Measurements from ENCODE around the gene TP63. TPM values are rescaled to one million over a fixed set of nuclear protein-coding genes. Genes with fewer than 3 reads are reported as not detected.

Gene TP63
- total RNA-seq, 1 donor from 2014 or later, result not detected

DNA sequence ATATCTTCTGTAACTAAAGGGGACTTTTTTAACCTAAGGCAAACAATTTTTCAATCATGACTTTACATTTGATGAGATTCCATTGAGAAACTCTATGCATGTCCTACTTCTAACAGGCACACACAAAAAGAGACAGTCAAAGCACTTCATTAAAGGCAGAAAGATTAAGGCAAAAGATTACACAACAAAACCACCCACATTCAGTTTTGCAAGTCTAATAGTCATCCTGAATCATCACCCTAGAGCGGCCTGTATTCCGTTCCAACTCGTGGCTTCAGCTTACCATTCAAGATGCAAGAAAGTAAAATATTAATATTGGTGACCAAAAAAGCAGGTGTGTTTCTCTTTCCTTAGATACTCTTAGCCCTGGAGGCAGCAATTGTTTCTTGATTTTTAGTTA is 283.6 kb downstream of the TP63 start:
- Histone ChIP-seq H3K36me3 (no peaks in the 10 kb centered on the region), H3K9me3 (no peaks in the 10 kb centered on the region), H3K27me3 (no peaks in the 10 kb centered on the region), H3K27ac (no peak overlapping the region), H3K4me1 (no peaks in the 10 kb centered on the region), H3K4me3 (no peak overlapping the region)
- intact Hi-C loops (cut with DNase I), result no loop called here
- DNase-seq (ENCODE audit: low spot score in 2 of 2), result no peak
- TF ChIP-seq, protein P1, sequence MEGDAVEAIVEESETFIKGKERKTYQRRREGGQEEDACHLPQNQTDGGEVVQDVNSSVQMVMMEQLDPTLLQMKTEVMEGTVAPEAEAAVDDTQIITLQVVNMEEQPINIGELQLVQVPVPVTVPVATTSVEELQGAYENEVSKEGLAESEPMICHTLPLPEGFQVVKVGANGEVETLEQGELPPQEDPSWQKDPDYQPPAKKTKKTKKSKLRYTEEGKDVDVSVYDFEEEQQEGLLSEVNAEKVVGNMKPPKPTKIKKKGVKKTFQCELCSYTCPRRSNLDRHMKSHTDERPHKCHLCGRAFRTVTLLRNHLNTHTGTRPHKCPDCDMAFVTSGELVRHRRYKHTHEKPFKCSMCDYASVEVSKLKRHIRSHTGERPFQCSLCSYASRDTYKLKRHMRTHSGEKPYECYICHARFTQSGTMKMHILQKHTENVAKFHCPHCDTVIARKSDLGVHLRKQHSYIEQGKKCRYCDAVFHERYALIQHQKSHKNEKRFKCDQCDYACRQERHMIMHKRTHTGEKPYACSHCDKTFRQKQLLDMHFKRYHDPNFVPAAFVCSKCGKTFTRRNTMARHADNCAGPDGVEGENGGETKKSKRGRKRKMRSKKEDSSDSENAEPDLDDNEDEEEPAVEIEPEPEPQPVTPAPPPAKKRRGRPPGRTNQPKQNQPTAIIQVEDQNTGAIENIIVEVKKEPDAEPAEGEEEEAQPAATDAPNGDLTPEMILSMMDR (IDR thresholded peaks at IDR 0.05), result no peak

DNA sequence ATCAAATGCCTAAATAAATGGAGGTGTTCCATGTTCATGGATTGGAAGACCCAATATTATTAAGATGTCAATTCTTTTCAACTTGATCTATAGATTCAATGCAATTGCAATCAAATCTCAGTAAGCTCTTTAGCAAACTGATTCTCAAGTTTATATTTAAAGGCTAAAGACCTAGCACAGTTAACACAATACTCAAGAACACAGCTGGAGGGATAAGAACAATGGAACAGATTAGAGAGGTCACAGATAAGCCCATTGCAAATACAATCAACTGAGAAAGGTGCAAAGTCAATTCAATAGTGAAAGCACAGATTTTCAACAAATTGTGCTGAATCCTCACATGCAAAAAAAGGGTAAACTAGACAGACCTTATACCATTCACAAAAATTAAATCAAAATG is 290.6 kb downstream of the TP63 start:
- no peak overlapping the region for H3K27ac ChIP-seq
- TF ChIP-seq, protein P1 (IDR thresholded peaks at IDR 0.05), result no peak
- H3K27me3 ChIP-seq, result no peaks in the 10 kb centered on the region

DNA sequence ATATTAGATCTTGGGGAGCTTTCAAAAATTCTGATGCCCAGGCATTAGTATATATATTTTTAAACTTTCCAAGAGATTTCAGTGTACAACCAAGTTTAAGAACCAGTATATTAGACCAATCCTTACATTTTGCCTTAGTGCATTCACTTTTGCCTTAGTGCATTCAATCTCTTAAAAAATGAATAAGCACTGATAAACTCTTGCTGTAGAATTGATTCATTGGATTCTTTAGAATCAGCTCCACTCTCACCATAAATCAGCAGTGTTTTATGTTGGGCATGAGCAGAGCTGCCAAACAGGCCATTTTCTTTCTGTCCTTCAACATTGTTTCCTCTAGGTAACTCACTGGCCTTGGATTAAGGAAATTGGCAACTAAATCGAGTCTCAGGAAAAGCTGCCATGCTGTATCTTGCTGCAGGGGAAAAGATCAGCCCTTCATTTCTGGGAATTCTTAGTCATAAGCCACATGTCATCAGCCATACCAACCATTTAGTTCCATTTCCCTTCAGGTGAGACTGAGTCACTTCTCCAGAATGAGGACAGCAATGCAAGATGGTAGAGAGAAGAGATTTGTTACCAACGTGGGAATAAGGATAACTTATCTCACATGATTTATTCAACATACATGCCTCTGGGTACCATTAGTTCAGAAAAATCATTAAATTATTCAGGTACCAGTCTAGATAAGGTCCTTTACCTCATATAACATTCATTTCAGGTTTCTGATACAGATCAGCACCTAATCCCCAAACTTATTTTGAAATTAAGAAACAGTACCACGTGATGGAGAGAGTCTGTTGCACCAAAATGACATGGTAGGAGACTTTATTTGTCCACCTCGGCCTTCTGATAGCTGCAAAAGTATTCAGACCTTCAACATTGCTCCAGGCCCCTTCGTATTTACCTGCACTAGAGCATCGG is 297.0 kb downstream of the TP63 start:
- Histone ChIP-seq H3K27me3 (no peaks in the 10 kb centered on the region), H3K36me3 (no peaks in the 10 kb centered on the region), H3K4me3 (no peak overlapping the region), H3K27ac (no peak overlapping the region), H3K9me3 (no peaks in the 10 kb centered on the region), H3K4me1 (no peaks in the 10 kb centered on the region)
- intact Hi-C loops (cut with DNase I), result no loop called here
- DNase-seq (ENCODE audit: low spot score in 2 of 2), result no peak
- TF ChIP-seq, protein P1 (IDR thresholded peaks at IDR 0.05), result no peak

More for the DNA sequence above, 290.6 kb downstream of the TP63 start:
- no peaks in the 10 kb centered on the region for H3K4me1 ChIP-seq
- DNase-seq (ENCODE audit: low spot score in 2 of 2), result no peak
- no peaks in the 10 kb centered on the region for H3K9me3 ChIP-seq
- intact Hi-C loops (cut with DNase I), result no loop called here
- H3K36me3 ChIP-seq, result no peaks in the 10 kb centered on the region
- H3K4me3 ChIP-seq, result no peak overlapping the region

DNA sequence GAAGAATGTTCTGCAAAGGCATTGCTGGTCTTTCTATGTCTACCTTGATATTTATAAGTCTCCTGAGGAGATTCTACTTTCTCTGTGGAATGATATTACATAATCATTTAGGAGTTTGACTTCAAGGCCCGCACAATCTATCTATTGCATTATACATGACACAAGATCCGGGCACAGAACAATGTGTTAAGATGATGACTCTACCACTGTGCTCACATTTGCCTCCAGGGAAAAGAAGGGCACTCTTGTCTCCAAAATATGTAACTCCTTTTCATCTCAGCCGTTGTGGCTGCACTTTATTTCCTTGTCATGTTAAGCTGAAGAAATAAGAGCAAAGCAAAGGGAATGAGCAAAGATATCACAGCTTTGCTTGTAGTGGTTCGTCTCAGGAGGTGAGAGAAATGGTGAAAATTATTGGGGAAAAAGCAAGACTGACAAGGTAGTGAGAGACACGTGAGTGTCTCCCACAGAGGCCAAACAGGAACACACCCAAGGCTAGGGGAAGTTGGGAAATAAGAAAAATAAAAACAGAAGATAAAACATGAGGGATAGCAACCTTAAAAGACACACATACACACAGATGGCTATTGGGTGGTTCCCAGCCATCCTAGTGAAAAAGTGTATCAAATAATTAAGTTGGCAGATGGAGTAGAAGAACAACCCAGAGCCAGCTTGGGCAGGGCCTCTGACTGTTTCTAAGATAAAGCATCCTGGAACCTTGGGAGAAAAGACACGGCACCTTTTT is 305.2 kb downstream of the TP63 start:
- no peak overlapping the region for H3K4me3 ChIP-seq
- no peaks in the 10 kb centered on the region for H3K4me1 ChIP-seq
- H3K27me3 ChIP-seq, result no peaks in the 10 kb centered on the region
- no peaks in the 10 kb centered on the region for H3K36me3 ChIP-seq
- intact Hi-C loops (cut with DNase I), result no loop called here
- TF ChIP-seq, protein P1 (IDR thresholded peaks at IDR 0.05), result no peak
- no peak overlapping the region for H3K27ac ChIP-seq
- no peak for DNase-seq (ENCODE audit: low spot score in 2 of 2)
- H3K9me3 ChIP-seq, result no peaks in the 10 kb centered on the region

DNA sequence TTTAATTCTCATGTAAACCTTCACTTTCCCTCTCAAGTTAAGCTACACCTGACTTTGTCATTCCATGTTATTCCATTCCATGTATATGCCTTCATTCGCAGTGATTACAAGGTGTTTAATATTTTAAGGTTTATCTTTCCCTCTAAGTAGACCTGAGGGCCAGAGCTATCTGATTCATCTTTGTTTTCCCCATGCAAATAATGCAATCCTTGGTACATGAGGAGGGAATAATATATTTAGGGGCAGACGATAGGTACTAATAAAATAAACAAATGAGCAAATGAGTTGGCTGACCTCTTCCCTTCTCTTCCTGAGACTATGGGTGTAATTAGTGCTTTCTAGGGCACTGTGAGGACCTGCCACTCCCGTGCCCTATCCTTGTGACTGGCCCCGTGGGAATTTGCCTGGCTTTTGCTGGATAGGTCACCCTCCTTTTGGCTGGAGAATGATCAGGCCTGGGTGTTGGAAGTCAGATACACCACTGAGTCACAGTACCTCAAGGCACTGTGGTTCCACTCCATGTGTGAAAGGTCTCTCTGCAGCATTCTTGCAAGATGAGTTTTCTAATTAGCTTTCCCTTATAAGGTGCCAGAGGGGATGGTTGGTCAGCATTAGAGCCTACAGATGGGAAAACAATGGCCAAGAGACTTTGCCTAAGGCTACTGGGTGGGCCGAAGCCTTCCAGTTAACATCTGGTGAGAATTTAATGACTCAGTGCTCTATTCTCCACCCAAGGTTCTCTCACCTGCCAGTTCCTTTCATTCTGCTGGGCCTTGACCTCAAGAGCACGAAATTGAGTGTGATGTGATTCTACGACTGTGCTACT is 306.3 kb downstream of the TP63 start:
- H3K9me3 ChIP-seq, result no peaks in the 10 kb centered on the region
- no peaks in the 10 kb centered on the region for H3K4me1 ChIP-seq
- H3K27ac ChIP-seq, result no peak overlapping the region
- H3K27me3 ChIP-seq, result no peaks in the 10 kb centered on the region
- intact Hi-C loops (cut with DNase I), result no loop called here
- TF ChIP-seq, protein P1 (IDR thresholded peaks at IDR 0.05), result no peak
- no peaks in the 10 kb centered on the region for H3K36me3 ChIP-seq
- H3K4me3 ChIP-seq, result no peak overlapping the region
- DNase-seq (ENCODE audit: low spot score in 2 of 2), result no peak

All from ascending aorta (tissue), 2 donors.